ENCODE data around the gene CDH26. TPM values are rescaled to one million over a fixed set of nuclear protein-coding genes. Genes with fewer than 3 reads are reported as not detected.

The CDH26 gene
- 1 to 10 TPM in 1 of 2 donors, under 1 TPM in 1; 0.52 to 2.1 TPM for total RNA-seq
- long read RNA-seq, donor 1, partial matches to known transcripts, result 0 of 1 reads
- long read RNA-seq, donor 1, other reads (novel, unspliced or antisense), result 1 of 1 reads
- long read RNA-seq, donor 2, result 0 reads

DNA sequence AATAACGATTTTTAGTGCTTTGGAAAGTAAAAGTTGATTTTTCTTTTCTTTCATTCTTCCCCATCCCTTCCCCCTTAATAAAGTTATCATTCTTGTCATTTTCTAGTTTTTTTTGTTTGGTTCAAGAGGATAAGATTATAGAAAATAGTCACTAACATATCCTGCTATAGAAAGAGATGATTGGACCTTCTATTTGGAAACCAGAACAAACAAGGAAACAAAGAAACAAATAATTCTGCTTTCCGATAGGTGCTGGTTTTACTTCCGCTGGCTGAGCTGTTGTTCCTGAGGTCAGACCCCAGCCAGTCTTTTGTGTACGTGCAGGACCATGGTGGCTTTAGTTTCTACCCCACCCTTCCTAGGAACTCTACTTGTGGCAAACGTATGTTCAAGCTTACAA, at the start of gene CDH26:
Gene CDH26 (plus strand): TSS at position 301 of the 400 bp plus-strand sequence. CDS start 304 bp downstream, outside the sequence.
- intact Hi-C loops (cut with DNase I), result no loop called here
- DNase-seq (ENCODE audit: low spot score), result no peak

DNA sequence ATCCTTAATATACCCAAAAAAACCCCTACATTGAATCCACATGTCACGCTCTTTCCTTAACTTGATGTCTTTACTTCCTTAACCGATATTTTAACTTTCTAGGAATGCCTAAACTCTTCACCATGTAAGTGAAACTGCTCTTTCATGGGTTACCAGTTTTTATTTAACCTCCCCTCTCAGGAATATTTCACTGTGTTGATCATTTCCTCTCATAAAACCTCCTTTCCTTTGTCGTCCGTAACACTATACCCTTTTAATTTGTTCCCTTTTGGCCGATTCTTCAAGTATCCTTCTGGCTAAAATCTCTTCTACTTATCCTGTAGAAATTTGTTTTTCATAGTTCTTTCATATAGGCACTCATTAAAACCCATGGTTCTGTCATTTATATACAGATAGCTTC, 49.4 kb upstream of the CDH26 start:
- DNase-seq (ENCODE audit: low spot score), result no peak
- intact Hi-C loops (cut with DNase I), result no loop called here

- no peak for DNase-seq (ENCODE audit: low spot score)
- intact Hi-C loops (cut with DNase I), result no loop called here
These were observed 47.2 kb upstream of the CDH26 start for GRCh38 chr20:59911041-59911440.

DNA sequence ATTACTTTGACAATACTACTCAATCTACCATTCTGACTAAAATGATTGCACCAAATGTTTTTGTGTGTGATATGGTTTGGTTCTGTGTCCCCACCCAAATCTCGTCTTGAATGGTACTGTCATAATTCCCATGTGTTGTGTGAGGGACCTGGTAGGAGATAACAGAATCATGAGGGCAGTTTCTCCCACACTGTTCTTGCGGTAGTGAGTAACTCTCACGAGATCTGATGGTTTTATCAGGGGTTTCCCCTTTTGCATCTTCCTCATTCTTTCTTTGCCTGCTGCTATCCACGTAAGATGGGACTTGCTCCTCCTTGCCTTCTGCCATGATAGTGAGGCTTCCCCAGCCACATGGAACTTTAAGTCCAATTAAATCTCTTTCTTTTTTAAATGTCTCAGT, 45.6 kb upstream of the CDH26 start:
- intact Hi-C loops (cut with DNase I), result no loop called here
- no peak for DNase-seq (ENCODE audit: low spot score)

GRCh38 chr20:59920944-59921343, 37.3 kb upstream of the CDH26 start:
- DNase-seq (ENCODE audit: low spot score), result no peak
- intact Hi-C loops (cut with DNase I), result no loop called here

DNA sequence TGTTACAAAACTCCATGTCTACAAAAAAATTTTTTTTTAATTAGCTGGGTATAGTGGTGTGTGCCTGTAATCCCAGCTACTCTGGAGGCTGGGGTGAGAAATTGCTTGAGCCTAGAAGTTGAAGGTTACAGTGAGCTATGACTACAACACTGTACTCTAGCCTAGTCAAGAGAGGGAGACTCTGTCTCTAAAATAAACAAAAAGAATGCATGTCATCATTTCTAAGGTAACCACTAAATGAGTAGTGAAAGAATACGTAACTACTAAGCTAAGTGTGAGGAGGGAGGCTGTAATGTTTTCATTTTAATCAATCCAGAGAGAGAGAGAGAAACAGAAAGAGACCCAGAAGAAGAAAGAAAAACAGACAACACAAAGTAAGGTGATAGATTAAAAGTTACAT, 34.7 kb upstream of the CDH26 start:
- DNase-seq (ENCODE audit: low spot score), result no peak
- intact Hi-C loops (cut with DNase I), result no loop called here

GRCh38 chr20:59925359-59925758, 32.9 kb upstream of the CDH26 start:
- no peak for DNase-seq (ENCODE audit: low spot score)
- intact Hi-C loops (cut with DNase I), result no loop called here

GRCh38 chr20:59925899-59926298, 32.3 kb upstream of the CDH26 start:
- no peak for DNase-seq (ENCODE audit: low spot score)
- intact Hi-C loops (cut with DNase I), result no loop called here

DNA sequence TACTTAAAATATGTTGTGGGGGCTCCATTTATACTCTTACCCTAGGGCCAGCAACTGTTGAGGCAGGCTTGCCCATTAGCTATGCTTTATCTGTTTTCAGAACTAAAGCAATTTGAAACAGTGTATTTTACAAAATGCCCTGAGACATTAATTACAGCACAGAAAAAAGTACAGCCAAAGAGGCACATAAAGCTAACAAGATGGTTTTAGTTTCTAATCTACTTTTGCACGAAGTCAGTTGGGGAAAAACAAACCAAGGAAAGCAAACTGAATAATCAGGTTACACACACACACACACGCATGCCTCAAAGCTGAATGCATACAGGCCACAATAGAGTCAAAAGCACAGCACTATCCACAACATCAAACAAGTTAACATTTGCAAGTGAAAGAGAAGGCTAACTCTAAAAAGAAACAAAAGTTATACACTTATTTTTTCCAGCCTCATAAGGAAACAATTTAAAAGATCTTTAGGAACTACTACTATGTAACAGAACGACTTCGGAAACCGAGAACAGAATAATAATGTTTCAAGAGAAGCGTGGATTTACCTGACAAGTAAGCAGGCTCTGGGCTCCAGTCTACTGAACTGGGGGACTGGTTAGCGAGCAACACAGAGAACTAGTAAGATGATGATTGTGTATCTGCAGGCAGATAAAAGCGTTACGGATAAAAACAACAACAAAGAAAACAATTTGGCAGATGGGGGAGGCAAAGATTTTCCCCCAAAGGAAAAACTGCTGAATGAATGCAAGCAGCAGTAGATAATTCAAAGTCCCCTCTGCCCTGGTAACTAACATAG, 26.5 kb upstream of the CDH26 start:
- DNase-seq (ENCODE audit: low spot score), result no peak
- intact Hi-C loops (cut with DNase I), result no loop called here

DNA sequence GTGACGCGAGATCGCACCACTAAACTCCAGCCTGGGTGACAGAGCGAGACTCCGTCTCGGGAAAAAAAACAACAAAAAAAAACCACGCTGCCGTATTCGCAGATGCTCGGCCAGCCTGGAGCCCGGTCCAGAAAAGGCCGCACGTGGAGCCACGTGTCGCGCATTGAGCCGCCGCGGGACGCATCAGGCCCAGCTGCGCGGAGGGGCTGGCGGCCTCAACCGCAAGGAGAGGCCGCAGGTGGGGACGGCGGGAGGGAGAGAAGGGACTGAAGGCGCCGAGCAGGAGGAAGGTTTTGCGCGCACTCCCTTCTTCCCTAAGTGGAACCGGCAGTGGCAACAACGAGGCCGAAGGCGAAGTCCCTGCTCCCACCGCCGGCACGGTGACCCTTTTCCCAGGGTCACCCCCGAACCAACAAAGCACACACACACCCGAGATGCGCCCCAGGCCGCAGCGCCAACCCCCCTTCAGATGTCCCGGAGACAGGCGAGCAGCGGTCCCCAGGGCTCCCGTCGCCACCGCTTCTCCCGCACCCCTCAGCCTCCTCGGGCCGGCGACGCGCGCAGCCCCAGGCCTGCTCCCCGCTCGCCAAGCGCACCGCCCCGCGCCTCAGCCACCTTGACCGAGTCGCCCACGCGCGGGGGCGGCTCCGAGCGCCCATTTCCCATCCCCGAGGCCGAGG, 25.5 kb upstream of the CDH26 start:
- intact Hi-C loops (cut with DNase I), result no loop called here
- DNase-seq (ENCODE audit: low spot score), result no peak

GRCh38 chr20:59933296-59933848, 24.9 kb upstream of the CDH26 start, which contains the start of gene SYCP2:
Gene SYCP2 (minus strand): TSS chr20:59933637. CDS start chr20:59922413, 11,224 bp downstream.
- DNase-seq (ENCODE audit: low spot score), result peak; percentile 81
- intact Hi-C loops (cut with DNase I), result no loop called here

DNA sequence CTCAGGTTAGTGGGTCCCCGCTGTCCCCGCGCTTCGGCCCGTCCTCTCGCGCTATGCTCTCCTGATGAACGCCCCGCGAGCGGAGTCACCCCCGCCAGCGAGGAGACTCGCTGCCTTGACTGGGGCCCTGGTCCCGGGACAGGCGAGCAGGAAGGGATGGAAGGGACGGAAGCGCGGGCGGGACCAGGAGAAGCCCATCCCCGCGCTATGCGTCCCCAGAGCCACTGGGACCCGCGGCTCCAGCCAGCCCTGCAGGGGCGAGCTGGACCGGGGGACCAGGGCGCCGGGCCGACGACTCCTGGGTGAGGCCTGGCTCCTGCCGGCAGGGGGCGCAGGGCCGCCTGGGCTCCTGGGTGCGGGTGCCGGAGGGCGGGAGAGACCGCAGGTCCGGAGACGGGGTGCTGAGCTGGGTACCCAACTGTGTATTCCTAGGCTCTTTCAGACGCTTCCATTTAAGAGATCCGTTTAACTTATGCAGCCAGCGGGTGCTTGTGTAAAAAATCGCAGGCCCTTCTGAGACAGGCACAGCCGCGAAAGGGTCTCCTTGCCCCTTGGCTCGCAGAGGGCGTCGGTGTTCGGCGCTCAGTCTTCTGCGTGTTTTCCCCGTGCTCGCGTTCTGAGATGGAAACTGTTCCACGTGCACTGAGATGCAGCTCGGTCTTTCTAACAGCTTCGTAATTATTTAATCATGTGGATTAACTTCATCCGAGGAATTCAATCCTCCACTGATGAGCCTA, 24.2 kb upstream of the CDH26 start:
- DNase-seq (ENCODE audit: low spot score), result peak; percentile 93
- intact Hi-C loops (cut with DNase I), result no loop called here

DNA sequence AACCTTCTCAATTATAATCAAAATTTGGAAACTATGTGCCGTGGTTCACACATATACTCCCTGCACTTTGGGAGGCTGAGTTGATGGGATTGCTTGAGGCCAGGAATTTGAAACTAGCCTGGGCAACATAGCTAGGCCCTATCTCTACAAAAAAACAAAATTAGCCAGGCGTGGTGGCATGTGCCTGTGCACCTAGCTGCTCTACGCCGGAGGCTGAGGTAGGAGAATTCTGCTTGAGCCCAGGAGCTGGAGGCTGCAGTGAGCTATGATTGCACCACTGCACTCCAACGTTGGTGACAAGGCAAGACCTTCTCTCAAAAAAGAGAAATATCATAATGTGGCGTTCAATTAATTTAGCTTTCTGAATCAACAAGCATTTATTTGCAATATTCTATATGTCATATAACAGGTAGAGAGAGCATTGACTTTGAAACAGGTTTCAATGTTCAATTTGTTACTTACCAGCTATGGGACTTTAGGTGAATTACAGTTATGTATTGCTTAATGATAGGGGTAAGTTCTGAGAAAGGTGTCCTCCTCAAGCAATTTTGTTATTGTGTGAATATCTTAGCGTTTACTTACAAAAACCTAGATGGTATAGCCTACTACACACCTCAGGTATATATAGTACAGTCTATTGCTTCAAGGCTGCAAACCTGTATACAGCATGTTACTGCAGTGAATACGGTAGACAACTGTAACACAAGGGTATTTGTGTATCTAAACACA, 22.6 kb upstream of the CDH26 start:
- DNase-seq (ENCODE audit: low spot score), result no peak
- intact Hi-C loops (cut with DNase I), result no loop called here

DNA sequence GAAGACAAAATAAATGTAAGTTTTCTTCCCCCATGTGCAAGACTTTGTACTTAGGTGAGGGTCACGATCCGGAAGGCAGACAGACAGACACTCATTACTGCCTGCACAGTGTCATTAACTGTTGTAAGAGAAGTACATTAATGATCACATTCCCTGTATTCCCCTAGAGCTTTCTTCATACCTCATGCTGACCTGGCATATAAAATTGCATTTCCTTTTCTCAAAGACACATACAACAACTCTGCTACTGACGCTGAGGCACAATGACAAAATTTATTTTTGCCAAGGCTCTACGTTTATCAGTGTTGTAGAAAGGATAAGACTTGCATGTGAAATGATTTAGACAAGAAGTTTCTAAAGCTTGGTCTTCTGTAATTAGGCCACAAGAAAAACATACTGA, 21.8 kb upstream of the CDH26 start:
- intact Hi-C loops (cut with DNase I), result no loop called here
- no peak for DNase-seq (ENCODE audit: low spot score)

GRCh38 chr20:59937150-59937549, 21.1 kb upstream of the CDH26 start:
- intact Hi-C loops (cut with DNase I), result no loop called here
- DNase-seq (ENCODE audit: low spot score), result no peak

DNA sequence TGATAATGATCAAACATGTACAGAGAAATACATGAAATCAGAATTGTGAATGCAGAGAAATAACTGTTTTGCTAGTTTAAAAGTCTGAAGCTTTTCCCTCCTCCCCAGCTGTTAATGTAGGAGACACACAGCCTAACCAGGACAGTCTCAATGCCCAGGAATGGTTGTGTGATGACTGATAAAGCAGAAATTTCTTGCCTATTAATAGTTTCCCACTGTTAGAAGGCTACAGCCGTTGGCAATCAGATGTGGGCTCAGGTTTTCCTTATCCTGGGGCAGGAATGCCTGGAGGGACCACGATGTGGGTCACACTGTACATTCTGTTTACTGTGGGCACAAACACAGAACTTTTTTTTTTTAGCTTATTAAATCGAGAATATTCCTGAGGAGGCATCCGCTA, 20.0 kb upstream of the CDH26 start:
- intact Hi-C loops (cut with DNase I), result no loop called here
- no peak for DNase-seq (ENCODE audit: low spot score)

- no peak for DNase-seq (ENCODE audit: low spot score)
- intact Hi-C loops (cut with DNase I), result no loop called here
These were observed 19.5 kb upstream of the CDH26 start for GRCh38 chr20:59938696-59939051.

GRCh38 chr20:59939052-59939878, 19.0 kb upstream of the CDH26 start:
- DNase-seq (ENCODE audit: low spot score), result peak; percentile 73
- intact Hi-C loops (cut with DNase I), result no loop called here

- intact Hi-C loops (cut with DNase I), result no loop called here
- DNase-seq (ENCODE audit: low spot score), result peak; percentile 86
These were observed 18.4 kb upstream of the CDH26 start for GRCh38 chr20:59939879-59940128.
